A673 (cell line): ENCODE measurements around the gene RGS7.

Experiments used
- EZH2 ChIP-seq: fragments of 200-600 bp; sonication (generic); IDR thresholded peaks from 2 replicates; pipeline ENCODE4 v1.6.1; 2017; ENCODE audit warnings: borderline replicate concordance, low read depth, mild to moderate bottlenecking, mixed read lengths, antibody characterized with exemption, low read length; ENCODE audit not compliant: poor library complexity, severe bottlenecking
- TF ChIP-seq, protein P1 (sequence below): fragments of 300-800, 200-600 bp; sonication (generic); conservative IDR thresholded peaks from 2 replicates; pipeline ENCODE4 v1.5.1; 2017; ENCODE audit warnings: low read depth, mild to moderate bottlenecking, antibody characterized with exemption, low read length, moderate library complexity, mixed read lengths

- no peak for TF ChIP-seq EZH2
- TF ChIP-seq, protein P1, sequence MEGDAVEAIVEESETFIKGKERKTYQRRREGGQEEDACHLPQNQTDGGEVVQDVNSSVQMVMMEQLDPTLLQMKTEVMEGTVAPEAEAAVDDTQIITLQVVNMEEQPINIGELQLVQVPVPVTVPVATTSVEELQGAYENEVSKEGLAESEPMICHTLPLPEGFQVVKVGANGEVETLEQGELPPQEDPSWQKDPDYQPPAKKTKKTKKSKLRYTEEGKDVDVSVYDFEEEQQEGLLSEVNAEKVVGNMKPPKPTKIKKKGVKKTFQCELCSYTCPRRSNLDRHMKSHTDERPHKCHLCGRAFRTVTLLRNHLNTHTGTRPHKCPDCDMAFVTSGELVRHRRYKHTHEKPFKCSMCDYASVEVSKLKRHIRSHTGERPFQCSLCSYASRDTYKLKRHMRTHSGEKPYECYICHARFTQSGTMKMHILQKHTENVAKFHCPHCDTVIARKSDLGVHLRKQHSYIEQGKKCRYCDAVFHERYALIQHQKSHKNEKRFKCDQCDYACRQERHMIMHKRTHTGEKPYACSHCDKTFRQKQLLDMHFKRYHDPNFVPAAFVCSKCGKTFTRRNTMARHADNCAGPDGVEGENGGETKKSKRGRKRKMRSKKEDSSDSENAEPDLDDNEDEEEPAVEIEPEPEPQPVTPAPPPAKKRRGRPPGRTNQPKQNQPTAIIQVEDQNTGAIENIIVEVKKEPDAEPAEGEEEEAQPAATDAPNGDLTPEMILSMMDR = no peak
These were observed 218.0 kb downstream of the RGS7 start for GRCh38 chr1:241139047-241139446.
